ENCODE measurements around the gene TSEN34. TPM values are rescaled to one million over a fixed set of nuclear protein-coding genes. Genes with fewer than 3 reads are reported as not detected.

TSEN34 gene
- 10 to 100 TPM; 43.2 to 78.4 (median 49.7) TPM for total RNA-seq

GRCh38 chr19:54191011-54191810 lies at the start of gene TSEN34:
TSEN34 (plus strand) TSS chr19:54191308; CDS start chr19:54191365, 57 bp downstream.
- DNase-seq (peak; percentile 93 to 98), ATAC-seq (ENCODE audit: low FRiP score in 2 of 2) (peak; percentile 52 to 67)
- H3K36me3 ChIP-seq, result peaks cover 0 to 29% (median 19%) of the 10 kb centered on the region in 4 donors
- H3K27ac ChIP-seq, result peak within 1 kb of the TSS; percentile 99 to 100 (median 99)
- H3K27me3 ChIP-seq, result no peaks in the 10 kb centered on the region
- H3K9me3 ChIP-seq, result no peaks in the 10 kb centered on the region
- H3K4me3 ChIP-seq, result peak within 1 kb of the TSS; percentile 73 to 85 (median 80)
- peaks cover 19 to 33% (median 22%) of the 10 kb centered on the region in 4 donors for H3K4me1 ChIP-seq
- TF ChIP-seq EP300 (IDR thresholded peaks at IDR 0.05), result no peak
- TF ChIP-seq, protein P1, sequence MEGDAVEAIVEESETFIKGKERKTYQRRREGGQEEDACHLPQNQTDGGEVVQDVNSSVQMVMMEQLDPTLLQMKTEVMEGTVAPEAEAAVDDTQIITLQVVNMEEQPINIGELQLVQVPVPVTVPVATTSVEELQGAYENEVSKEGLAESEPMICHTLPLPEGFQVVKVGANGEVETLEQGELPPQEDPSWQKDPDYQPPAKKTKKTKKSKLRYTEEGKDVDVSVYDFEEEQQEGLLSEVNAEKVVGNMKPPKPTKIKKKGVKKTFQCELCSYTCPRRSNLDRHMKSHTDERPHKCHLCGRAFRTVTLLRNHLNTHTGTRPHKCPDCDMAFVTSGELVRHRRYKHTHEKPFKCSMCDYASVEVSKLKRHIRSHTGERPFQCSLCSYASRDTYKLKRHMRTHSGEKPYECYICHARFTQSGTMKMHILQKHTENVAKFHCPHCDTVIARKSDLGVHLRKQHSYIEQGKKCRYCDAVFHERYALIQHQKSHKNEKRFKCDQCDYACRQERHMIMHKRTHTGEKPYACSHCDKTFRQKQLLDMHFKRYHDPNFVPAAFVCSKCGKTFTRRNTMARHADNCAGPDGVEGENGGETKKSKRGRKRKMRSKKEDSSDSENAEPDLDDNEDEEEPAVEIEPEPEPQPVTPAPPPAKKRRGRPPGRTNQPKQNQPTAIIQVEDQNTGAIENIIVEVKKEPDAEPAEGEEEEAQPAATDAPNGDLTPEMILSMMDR (IDR thresholded peaks at IDR 0.05), result peak in 2 of 6 experiments; percentile 9 to 25
- TF ChIP-seq POLR2A (IDR thresholded peaks at IDR 0.05), result peak in 3 of 4 donors; percentile 32 to 92 (median 89)
- peak; percentile 9 to 84 for TF ChIP-seq POLR2AphosphoS5 (IDR thresholded peaks at IDR 0.05)
- WGBS, 2 donors, result 0 to 2% methylated on average over 15 to 18 of the region's 77 CpGs

- Histone ChIP-seq H3K27ac (no peak overlapping the region), H3K4me3 (no peak overlapping the region), H3K27me3 (no peaks in the 10 kb centered on the region), H3K4me1 (peaks cover 24 to 38% (median 31%) of the 10 kb centered on the region in 4 donors), H3K36me3 (peaks cover 32 to 54% (median 43%) of the 10 kb centered on the region in 4 donors), H3K9me3 (no peaks in the 10 kb centered on the region)
- no peak for TF ChIP-seq POLR2A (IDR thresholded peaks at IDR 0.05)
- TF ChIP-seq POLR2AphosphoS5 (IDR thresholded peaks at IDR 0.05), result no peak
- TF ChIP-seq EP300 (IDR thresholded peaks at IDR 0.05), result no peak
- TF ChIP-seq, protein P1 (IDR thresholded peaks at IDR 0.05), result no peak
- no peak for ATAC-seq (ENCODE audit: low FRiP score in 2 of 2)
- no peak for DNase-seq
- WGBS, 2 donors, result 92 to 93% methylated on average over 3 of the region's 3 CpGs
These were observed 49.8 kb upstream of the TSEN34 start for GRCh38 chr19:54141356-54141755.

DNA sequence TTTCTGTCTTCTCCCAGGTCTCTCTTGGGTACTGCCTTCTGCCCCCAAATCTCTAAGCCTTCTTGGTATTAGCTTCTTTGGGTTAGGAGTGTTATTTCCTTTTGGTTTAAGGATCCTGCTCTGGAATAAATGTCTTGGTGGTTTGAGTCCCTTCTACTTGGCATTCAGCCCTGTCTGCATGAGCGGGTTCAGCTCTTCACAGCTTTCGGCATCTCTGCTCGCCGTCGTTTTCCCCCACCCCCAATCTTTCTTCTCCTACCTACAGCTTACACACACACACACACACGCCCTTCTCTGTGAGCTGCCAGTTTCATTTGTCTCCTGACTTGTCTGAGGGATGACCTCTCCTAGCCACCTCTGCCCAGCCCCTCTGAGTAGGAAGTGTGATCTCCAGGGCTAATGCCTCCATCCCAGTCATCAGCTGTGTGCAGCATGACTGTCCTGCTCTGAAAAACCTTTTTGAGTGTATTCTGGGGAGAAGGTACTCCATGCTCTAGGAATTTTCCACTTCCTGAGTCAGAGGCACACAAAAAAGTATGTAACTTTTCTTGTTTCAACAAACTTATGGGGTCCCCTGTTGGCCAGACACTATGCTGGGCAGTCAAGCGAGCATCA lies 48.8 kb upstream of the TSEN34 start:
- H3K36me3 ChIP-seq, result peaks cover 41 to 63% (median 52%) of the 10 kb centered on the region in 4 donors
- ATAC-seq (ENCODE audit: low FRiP score in 2 of 2) (no peak), DNase-seq (no peak)
- TF ChIP-seq POLR2AphosphoS5 (IDR thresholded peaks at IDR 0.05) (no peak), POLR2A (IDR thresholded peaks at IDR 0.05) (no peak), EP300 (IDR thresholded peaks at IDR 0.05) (no peak)
- TF ChIP-seq, protein P1 (IDR thresholded peaks at IDR 0.05), result no peak
- no peak overlapping the region for H3K27ac ChIP-seq
- H3K4me3 ChIP-seq, result no peak overlapping the region
- H3K27me3 ChIP-seq, result no peaks in the 10 kb centered on the region
- WGBS, 2 donors, result 85 to 87% methylated on average over 7 of the region's 7 CpGs
- no peaks in the 10 kb centered on the region for H3K9me3 ChIP-seq
- H3K4me1 ChIP-seq, result peaks cover 22 to 34% (median 28%) of the 10 kb centered on the region in 4 donors

DNA sequence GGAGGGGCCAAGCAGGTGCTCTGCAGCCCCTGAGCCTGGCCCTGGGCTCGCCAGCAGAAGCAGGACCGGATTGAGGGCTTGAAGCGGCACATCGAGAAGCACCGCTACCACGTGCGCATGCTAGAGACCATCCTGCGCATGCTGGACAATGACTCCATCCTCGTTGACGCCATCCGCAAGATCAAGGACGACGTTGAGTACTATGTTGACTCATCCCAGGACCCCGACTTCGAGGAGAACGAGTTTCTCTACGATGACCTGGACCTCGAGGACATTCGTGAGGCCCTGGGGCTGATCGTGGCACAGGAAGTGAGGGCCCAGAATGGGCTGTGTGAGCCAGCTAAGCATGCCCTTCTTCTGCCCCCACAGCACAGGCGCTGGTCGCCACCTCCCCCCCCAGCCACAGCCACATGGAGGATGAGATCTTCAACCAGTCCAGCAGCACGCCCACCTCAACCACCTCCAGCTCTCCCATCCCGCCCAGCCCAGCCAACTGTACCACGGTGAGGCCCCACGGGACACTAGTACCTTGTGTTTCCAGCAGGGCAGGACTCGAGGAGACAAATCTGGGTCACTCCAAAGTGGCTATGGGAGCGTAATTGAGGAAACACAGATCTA lies 45.5 kb upstream of the TSEN34 start:
- no peaks in the 10 kb centered on the region for H3K27me3 ChIP-seq
- 89 to 93% methylated on average over 10 to 28 of the region's 28 CpGs for WGBS, 2 donors
- peaks cover 44 to 91% (median 86%) of the 10 kb centered on the region in 4 donors for H3K36me3 ChIP-seq
- peaks cover under 1 to 7% (median 4%) of the 10 kb centered on the region in 4 donors for H3K4me1 ChIP-seq
- H3K9me3 ChIP-seq, result no peaks in the 10 kb centered on the region
- TF ChIP-seq POLR2A (IDR thresholded peaks at IDR 0.05), result no peak
- no peak for TF ChIP-seq POLR2AphosphoS5 (IDR thresholded peaks at IDR 0.05)
- TF ChIP-seq, protein P1 (IDR thresholded peaks at IDR 0.05), result no peak
- no peak overlapping the region for H3K27ac ChIP-seq
- H3K4me3 ChIP-seq, result no peak overlapping the region
- no peak for DNase-seq
- ATAC-seq (ENCODE audit: low FRiP score in 2 of 2), result no peak

Data from upper lobe of left lung (tissue), 6 donors.